OCI-LY1 (cell line): Measurements from ENCODE around the gene ZFPL1.

Experiments
- H2AFZ ChIP-seq: fragments of 200-600 bp; sonication (generic), shearing (Covaris generic); 2 replicates; pipeline ENCODE4 v1.6.0; 2014; ENCODE audit warnings: antibody characterized with exemption, mild to moderate bottlenecking, low read length
- H3F3A ChIP-seq: fragments of 200-600 bp; sonication (generic), shearing (Covaris generic); 2 replicates; pipeline ENCODE4 v1.6.0; 2014; ENCODE audit warnings: mild to moderate bottlenecking, antibody characterized with exemption, low read length, moderate library complexity; ENCODE audit not compliant: insufficient read depth
- H3K27ac ChIP-seq: fragments of 200-600 bp; sonication (generic); 2 replicates; pipeline ENCODE4 v1.5.1; 2014; ENCODE audit warnings: low read length, mixed run types, mild to moderate bottlenecking, low read depth; ENCODE audit not compliant: poor library complexity, severe bottlenecking
- H3K27me3 ChIP-seq: fragments of 200-600 bp; sonication (generic); 2 replicates; pipeline ENCODE4 v1.6.0; 2014; ENCODE audit warnings: antibody characterized with exemption, mild to moderate bottlenecking, low read length, moderate library complexity; ENCODE audit not compliant: insufficient read depth
- H3K36me3 ChIP-seq: fragments of 200-600 bp; sonication (generic); 2 replicates; pipeline ENCODE4 v1.6.1; 2014; ENCODE audit warnings: mild to moderate bottlenecking, antibody characterized with exemption, low read length, moderate library complexity, mixed read lengths; ENCODE audit not compliant: insufficient read depth
- H3K4me1 ChIP-seq: fragments of 200-600 bp; sonication (generic); 2 replicates; pipeline ENCODE4 v1.5.1; 2014; ENCODE audit warnings: mild to moderate bottlenecking, low read length, moderate library complexity; ENCODE audit not compliant: insufficient read depth, severe bottlenecking
- H3K4me2 ChIP-seq: fragments of 200-600 bp; sonication (generic), shearing (Covaris generic); 2 replicates; pipeline ENCODE4 v1.6.1; 2014; ENCODE audit warnings: low read length
- H3K4me3 ChIP-seq: fragments of 200-600 bp; sonication (generic); 2 replicates; pipeline ENCODE4 v1.5.1; 2014; ENCODE audit warnings: low read length, low read depth, mild to moderate bottlenecking, mixed read lengths; ENCODE audit not compliant: poor library complexity, severe bottlenecking
- H3K79me2 ChIP-seq: fragments of 200-600 bp; shearing (Covaris generic); 2 replicates; pipeline ENCODE4 v1.6.1; 2016; ENCODE audit warnings: mixed run types, low read length, mixed read lengths; ENCODE audit not compliant: insufficient read depth
- H3K9ac ChIP-seq: fragments of 200-600 bp; sonication (generic), shearing (Covaris generic); 2 replicates; pipeline ENCODE4 v1.6.1; 2014; ENCODE audit warnings: mild to moderate bottlenecking, low read length, mixed read lengths
- H3K9me2 ChIP-seq: fragments of 200-600 bp; sonication (generic), shearing (Covaris generic); 2 replicates; pipeline ENCODE4 v1.6.1; 2014; ENCODE audit warnings: low read depth, mild to moderate bottlenecking, low read length, mixed read lengths
- H3K9me3 ChIP-seq: fragments of 200-600 bp; shearing (Covaris generic); 2 replicates; pipeline ENCODE4 v1.6.1; 2014; ENCODE audit warnings: low read length, mixed read lengths
- H4K20me1 ChIP-seq: fragments of 200-600 bp; sonication (generic), shearing (Covaris generic); 2 replicates; pipeline ENCODE4 v1.6.0; 2016; ENCODE audit warnings: mild to moderate bottlenecking, low read length; ENCODE audit not compliant: insufficient read depth
- EZH2 ChIP-seq: fragments of 200-600 bp; sonication (generic), shearing (Covaris generic); IDR thresholded peaks from 2 replicates; pipeline ENCODE4 v1.8.0; 2017; ENCODE audit warnings: borderline replicate concordance, mixed run types, mild to moderate bottlenecking, antibody characterized with exemption, low read length, moderate library complexity, mixed read lengths
- TF ChIP-seq, protein P1 (sequence below): fragments of 200-600 bp; sonication (generic), shearing (Covaris generic); IDR thresholded peaks from 2 replicates; pipeline ENCODE4 v1.5.1; 2017; ENCODE audit warnings: mild to moderate bottlenecking, antibody characterized with exemption, low read length, moderate library complexity, mixed read lengths

The ZFPL1 gene

DNA sequence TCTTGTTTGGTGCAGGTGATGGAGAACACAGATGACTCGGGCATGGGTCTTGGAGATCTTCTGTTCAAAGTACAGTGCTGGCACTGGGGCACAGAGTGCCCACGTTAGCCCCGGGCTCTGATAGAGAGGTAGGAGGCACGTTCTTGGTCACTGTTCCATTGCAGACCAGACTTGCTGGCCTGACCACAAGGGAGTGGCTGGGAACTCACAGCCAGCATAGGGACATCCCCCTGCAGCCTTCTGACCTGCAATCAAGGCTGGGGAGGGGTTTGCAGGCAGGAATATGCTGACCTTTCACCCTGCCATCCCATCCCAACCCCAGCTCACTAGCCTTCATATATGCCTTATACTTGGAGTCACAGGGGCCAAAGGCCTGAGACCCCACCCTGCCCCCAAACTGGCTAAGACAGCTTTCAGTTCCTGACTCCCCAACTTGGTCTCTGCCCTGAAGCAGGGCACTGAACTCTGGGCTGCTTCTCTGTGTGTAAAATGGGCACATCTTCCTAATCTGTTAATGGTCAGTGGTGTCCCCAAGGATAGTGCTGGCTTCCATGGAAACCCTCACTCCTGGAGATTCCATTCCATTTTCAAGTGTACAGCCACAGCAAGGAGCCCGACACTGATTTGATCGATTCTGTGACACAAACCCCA is 42.7 kb downstream of the ZFPL1 start:
- Histone ChIP-seq H3K9ac (no peak overlapping the region), H2AFZ (no peak overlapping the region), H3F3A (peaks cover 23% of the 10 kb centered on the region; the same call in 1 of the 2 replicates), H4K20me1 (no peaks in the 10 kb centered on the region), H3K9me3 (no peaks in the 10 kb centered on the region), H3K4me3 (no peak overlapping the region), H3K79me2 (peaks cover 7% of the 10 kb centered on the region), H3K4me1 (peaks cover 33% of the 10 kb centered on the region), H3K27me3 (no peaks in the 10 kb centered on the region), H3K9me2 (no peaks in the 10 kb centered on the region), H3K27ac (peak overlapping the region; percentile 43), H3K36me3 (peaks cover 81% of the 10 kb centered on the region), H3K4me2 (no peak overlapping the region)
- TF ChIP-seq, protein P1, sequence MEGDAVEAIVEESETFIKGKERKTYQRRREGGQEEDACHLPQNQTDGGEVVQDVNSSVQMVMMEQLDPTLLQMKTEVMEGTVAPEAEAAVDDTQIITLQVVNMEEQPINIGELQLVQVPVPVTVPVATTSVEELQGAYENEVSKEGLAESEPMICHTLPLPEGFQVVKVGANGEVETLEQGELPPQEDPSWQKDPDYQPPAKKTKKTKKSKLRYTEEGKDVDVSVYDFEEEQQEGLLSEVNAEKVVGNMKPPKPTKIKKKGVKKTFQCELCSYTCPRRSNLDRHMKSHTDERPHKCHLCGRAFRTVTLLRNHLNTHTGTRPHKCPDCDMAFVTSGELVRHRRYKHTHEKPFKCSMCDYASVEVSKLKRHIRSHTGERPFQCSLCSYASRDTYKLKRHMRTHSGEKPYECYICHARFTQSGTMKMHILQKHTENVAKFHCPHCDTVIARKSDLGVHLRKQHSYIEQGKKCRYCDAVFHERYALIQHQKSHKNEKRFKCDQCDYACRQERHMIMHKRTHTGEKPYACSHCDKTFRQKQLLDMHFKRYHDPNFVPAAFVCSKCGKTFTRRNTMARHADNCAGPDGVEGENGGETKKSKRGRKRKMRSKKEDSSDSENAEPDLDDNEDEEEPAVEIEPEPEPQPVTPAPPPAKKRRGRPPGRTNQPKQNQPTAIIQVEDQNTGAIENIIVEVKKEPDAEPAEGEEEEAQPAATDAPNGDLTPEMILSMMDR, result no peak
- no peak for TF ChIP-seq EZH2

DNA sequence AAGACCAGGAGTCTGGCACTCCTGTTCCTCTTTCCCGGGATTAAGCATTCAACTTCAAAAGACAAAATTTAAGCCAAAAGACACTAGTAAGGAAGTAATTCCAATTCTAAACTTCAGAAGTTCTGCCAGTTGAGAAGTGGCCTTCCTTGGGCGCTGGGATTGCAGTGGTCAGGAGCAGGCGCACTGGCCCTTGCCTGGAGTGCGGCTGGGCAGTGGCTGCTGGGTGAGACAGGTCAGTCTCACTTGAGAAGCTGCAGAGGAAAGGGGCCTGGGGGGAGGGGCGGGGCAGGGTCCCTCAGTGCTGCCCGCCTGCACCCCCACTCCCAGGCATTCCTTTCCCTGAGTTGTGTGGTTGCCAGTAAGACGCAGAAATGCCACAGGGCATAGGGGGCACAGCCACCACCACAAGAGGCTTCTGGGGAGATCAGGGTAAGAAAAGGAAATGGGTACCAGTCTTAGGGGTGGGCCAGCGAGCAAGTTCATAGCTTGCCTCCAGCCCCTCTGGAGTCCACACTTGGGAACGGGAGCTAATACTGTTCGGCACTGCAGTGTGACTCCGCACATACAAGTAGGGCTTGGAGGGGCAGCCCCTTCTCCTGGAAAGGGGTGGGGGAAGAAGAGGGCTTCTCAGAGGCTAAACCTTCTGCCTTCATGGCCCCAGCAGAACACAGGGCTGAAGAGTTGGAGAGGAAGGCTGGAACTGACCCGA is 43.6 kb downstream of the ZFPL1 start:
- peaks cover 6% of the 10 kb centered on the region for H3K79me2 ChIP-seq
- H3K36me3 ChIP-seq, result peaks cover 87% of the 10 kb centered on the region
- TF ChIP-seq, protein P1, result no peak
- no peak for TF ChIP-seq EZH2
- H3K4me3 ChIP-seq, result no peak overlapping the region
- H3K4me2 ChIP-seq, result no peak overlapping the region
- H3K27me3 ChIP-seq, result no peaks in the 10 kb centered on the region
- H2AFZ ChIP-seq, result no peak overlapping the region
- H3K9ac ChIP-seq, result no peak overlapping the region
- H3K4me1 ChIP-seq, result peaks cover 41% of the 10 kb centered on the region
- H3F3A ChIP-seq, result peaks cover 23% of the 10 kb centered on the region; the same call in 1 of the 2 replicates
- peak overlapping the region; percentile 99 for H3K27ac ChIP-seq
- H4K20me1 ChIP-seq, result no peaks in the 10 kb centered on the region
- no peaks in the 10 kb centered on the region for H3K9me3 ChIP-seq
- H3K9me2 ChIP-seq, result no peaks in the 10 kb centered on the region

DNA sequence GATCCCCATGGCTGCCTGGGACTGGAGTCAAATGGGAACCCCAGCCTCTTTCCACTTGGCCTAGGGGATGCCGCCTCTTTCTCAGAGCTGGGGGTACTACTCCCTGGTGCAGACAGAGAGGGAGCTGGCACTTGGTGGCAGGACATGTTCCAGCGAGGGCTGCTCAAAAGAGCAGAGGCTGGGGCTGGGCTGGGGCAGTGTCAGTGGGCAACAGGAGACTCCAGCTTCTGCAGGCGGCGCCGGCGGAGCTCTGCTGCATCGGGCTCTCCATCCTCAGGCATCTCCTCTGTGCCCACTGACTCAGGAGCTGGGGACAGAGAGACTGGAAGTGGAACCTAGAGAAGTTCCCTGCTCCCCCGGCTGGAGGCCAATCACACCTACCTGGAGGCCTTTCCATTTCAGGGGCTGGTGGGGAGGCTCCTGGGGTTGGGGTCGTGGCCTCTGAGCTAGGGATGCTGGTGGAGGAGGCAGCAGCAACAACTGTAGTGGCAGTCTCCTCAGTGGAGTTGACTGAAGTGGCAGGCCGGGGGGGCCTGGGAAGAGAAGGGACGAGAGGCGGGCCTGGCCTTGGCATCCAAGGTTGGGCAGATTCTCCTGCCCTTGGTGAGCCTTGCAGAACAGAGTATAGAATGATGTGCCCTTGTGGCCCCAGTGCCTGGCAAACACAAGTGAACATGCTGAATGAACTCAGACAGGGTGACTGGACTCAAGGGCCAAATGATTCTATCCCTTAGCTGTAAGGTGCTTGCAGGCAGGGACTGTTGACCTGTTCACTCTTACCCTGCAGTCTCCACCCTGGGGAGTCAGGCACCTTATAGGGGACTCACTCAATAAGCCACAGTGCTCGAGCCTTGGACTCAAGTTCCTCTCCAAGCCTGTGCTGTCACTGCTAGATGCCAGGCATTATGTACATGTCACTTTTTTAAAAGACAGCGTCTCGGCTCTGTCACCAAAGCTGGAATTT is 44.4 kb downstream of the ZFPL1 start:
- no peak overlapping the region for H3K4me3 ChIP-seq
- peaks cover 95% of the 10 kb centered on the region for H3K36me3 ChIP-seq
- no peak overlapping the region for H3K9ac ChIP-seq
- H3K9me2 ChIP-seq, result no peaks in the 10 kb centered on the region
- H3K79me2 ChIP-seq, result peaks cover 2% of the 10 kb centered on the region; the same call in 1 of the 2 replicates
- H3K27ac ChIP-seq, result peak overlapping the region; percentile 99
- H4K20me1 ChIP-seq, result no peaks in the 10 kb centered on the region
- H3K27me3 ChIP-seq, result no peaks in the 10 kb centered on the region
- H3K4me2 ChIP-seq, result no peak overlapping the region
- TF ChIP-seq EZH2, result no peak
- TF ChIP-seq, protein P1, result no peak
- H3K9me3 ChIP-seq, result no peaks in the 10 kb centered on the region
- H2AFZ ChIP-seq, result no peak overlapping the region
- peaks cover 37% of the 10 kb centered on the region for H3K4me1 ChIP-seq
- H3F3A ChIP-seq, result peaks cover 23% of the 10 kb centered on the region; the same call in 1 of the 2 replicates
